Measurements from ENCODE around the gene CD28. TPM values are rescaled to one million over a fixed set of nuclear protein-coding genes. Genes with fewer than 3 reads are reported as not detected.

Gene CD28
- total RNA-seq, 2 donors from 2014 or later = 0.05 to 0.51 TPM

DNA sequence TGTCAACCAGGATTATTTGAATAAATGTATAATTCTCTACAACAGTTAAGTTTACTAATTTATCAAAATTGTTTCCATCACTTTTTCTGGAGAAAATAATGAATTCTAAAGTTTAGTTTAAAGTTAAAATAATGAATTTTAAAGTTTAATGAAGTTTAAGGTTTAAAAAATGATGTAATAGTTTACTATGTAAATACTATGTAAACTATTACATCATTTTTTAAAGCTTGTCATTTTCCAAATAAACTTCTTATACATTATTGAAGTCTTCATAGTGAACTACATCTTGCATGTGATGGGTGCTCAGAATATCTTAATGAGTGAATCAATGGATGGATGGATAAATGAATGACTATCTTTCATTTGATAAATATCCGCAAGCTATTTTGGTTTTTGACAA lies 38.8 kb downstream of the CD28 start:
- Histone ChIP-seq H3K9me3 (no peaks in the 10 kb centered on the region), H3K27me3 (replicated peaks; ENCODE audit: insufficient read depth) (no peaks in the 10 kb centered on the region), H3K4me1 (replicated peaks) (no peaks in the 10 kb centered on the region), H3K4me3 (no peak overlapping the region), H3K36me3 (no peaks in the 10 kb centered on the region), H3K27ac (no peak overlapping the region)
- TF ChIP-seq POLR2AphosphoS5 (IDR thresholded peaks at IDR 0.05) = no peak
- 98% methylated on average over 1 of the region's 1 CpG for WGBS
- intact Hi-C loops (cut with DNase I) = no loop called here
- DNase-seq (ENCODE audit: low spot score) = no peak

DNA sequence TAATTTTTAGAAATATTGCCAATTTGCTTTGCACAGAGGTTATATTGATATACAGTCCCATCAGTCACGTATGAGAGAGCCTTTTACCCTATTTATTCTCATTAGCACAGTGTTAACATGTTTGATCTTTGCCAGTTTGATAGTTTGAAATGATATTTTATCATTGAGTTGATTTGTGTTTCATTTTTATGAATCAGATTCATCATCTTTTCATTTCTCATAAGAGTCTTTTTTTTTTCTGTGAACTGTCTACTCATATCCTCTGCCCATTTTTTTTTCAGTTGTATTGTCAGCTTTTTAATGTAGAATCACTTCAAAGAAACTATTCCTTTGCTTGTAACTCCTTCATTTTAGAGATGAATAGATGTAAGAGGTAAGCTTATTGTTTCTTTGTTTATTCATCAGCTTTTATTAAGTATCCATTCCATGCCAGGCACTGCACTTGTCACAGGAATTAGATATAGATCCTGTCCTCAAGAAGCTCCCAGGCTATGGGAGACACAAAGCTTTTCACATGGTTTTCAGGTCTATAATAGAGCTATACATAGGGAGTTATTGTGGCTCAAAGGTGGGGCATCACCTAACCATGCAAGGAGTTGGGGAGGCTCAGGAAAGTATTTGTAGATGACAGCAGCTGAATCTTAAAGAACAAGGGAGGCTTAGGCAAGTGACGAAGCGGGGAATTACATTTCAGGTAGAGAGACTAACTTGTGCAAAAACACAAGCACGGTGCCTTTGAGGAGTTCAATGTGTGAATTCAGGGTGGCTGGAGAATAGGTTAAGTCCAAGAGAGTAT lies 42.1 kb downstream of the CD28 start:
- H3K4me1 ChIP-seq (replicated peaks) = no peaks in the 10 kb centered on the region
- no peak for DNase-seq (ENCODE audit: low spot score)
- H3K9me3 ChIP-seq = no peaks in the 10 kb centered on the region
- intact Hi-C loops (cut with DNase I) = no loop called here
- H3K27ac ChIP-seq = no peak overlapping the region
- TF ChIP-seq POLR2A (IDR thresholded peaks at IDR 0.05) = no peak
- TF ChIP-seq POLR2AphosphoS5 (IDR thresholded peaks at IDR 0.05) = no peak
- WGBS = 82% methylated on average over 4 of the region's 4 CpGs
- no peaks in the 10 kb centered on the region for H3K27me3 ChIP-seq (replicated peaks; ENCODE audit: insufficient read depth)
- H3K4me3 ChIP-seq = no peak overlapping the region
- H3K36me3 ChIP-seq = no peaks in the 10 kb centered on the region

DNA sequence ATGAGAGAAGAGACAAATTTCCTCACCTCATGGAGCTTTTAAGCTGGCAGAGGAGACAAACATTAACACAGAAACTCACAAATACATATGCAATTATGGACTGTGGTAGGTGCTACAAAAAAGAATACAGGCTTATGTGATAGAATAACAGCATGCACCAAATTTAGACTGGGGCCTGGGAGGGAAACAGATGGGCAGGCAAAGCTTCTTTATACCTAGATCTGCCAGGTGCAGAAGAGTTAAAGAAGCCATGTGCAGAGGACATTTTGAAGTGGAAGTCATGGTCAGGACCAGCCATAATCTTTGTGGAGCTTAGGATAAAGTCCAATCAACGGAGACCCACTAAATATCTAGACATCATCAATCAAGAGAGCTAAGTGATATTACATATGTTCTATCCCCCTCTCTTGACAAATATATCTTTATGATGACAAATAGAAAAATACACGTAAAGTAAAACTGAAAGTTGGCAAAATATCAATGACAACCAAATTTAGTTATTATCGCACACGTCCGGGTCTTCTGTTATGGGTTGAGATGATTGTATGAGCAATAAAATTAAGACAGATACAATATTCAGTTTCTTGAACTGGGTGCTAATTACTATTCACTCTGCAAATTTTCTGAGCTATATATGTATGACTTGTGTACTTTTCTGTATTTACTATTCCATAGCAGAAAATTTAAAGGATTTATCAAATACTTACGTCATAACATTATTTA lies 44.1 kb downstream of the CD28 start:
- WGBS = 95% methylated on average over 6 of the region's 6 CpGs
- intact Hi-C loops (cut with DNase I) = no loop called here
- Histone ChIP-seq H3K36me3 (no peaks in the 10 kb centered on the region), H3K9me3 (no peaks in the 10 kb centered on the region), H3K27me3 (replicated peaks; ENCODE audit: insufficient read depth) (no peaks in the 10 kb centered on the region), H3K4me3 (no peak overlapping the region), H3K27ac (no peak overlapping the region), H3K4me1 (replicated peaks) (no peaks in the 10 kb centered on the region)
- TF ChIP-seq POLR2A (IDR thresholded peaks at IDR 0.05) (no peak), POLR2AphosphoS5 (IDR thresholded peaks at IDR 0.05) (no peak), CTCF (IDR thresholded peaks at IDR 0.05) (no peak)
- no peak for DNase-seq (ENCODE audit: low spot score)

- intact Hi-C loops (cut with DNase I) = no loop called here
- H3K27ac ChIP-seq = no peak overlapping the region
- H3K27me3 ChIP-seq (replicated peaks; ENCODE audit: insufficient read depth) = no peaks in the 10 kb centered on the region
- no peak overlapping the region for H3K4me3 ChIP-seq
- no peak for DNase-seq (ENCODE audit: low spot score)
- H3K4me1 ChIP-seq (replicated peaks) = no peaks in the 10 kb centered on the region
- 71% methylated on average over 2 of the region's 2 CpGs for WGBS
- TF ChIP-seq POLR2A (IDR thresholded peaks at IDR 0.05) (no peak), POLR2AphosphoS5 (IDR thresholded peaks at IDR 0.05) (no peak), CTCF (IDR thresholded peaks at IDR 0.05) (no peak)
- H3K9me3 ChIP-seq = no peaks in the 10 kb centered on the region
- no peaks in the 10 kb centered on the region for H3K36me3 ChIP-seq
Measured at GRCh38 chr2:203751685-203752271, 45.3 kb downstream of the CD28 start.

- no peaks in the 10 kb centered on the region for H3K36me3 ChIP-seq
- WGBS = 100% methylated on average over 1 of the region's 1 CpG
- intact Hi-C loops (cut with DNase I) = no loop called here
Measured at GRCh38 chr2:203756161-203756560, 49.7 kb downstream of the CD28 start.

More at GRCh38 chr2:203756161-203756560, 49.7 kb downstream of the CD28 start:
- no peak for DNase-seq (ENCODE audit: low spot score)
- no peaks in the 10 kb centered on the region for H3K9me3 ChIP-seq
- no peaks in the 10 kb centered on the region for H3K4me1 ChIP-seq (replicated peaks)
- no peaks in the 10 kb centered on the region for H3K27me3 ChIP-seq (replicated peaks; ENCODE audit: insufficient read depth)
- no peak overlapping the region for H3K27ac ChIP-seq
- no peak overlapping the region for H3K4me3 ChIP-seq
- TF ChIP-seq POLR2AphosphoS5 (IDR thresholded peaks at IDR 0.05) (no peak), POLR2A (IDR thresholded peaks at IDR 0.05) (no peak), CTCF (IDR thresholded peaks at IDR 0.05) (no peak)

All from prostate gland (tissue), 2 donors.